ENCODE data around the gene PHF3.

- TF ChIP-seq CTCF (conservative IDR thresholded peaks at IDR 0.05) (no peak), ZFX (IDR thresholded peaks at IDR 0.05) (no peak)
These were observed 105.1 kb downstream of the PHF3 start for GRCh38 chr6:63740709-63741108.

Measured in C4-2B (cell line).